Adrenal gland (tissue), 12 donors: Measurements from ENCODE around the gene ROR2. TPM values are rescaled to one million over a fixed set of nuclear protein-coding genes. Genes with fewer than 3 reads are reported as not detected.

Experiments used
- DNase-seq, 7 donors: peaks; one replicate each; pipeline ENCODE4 v3.0.0-alpha.2; 2019 to 2020
- H3K27ac ChIP-seq, 5 donors: fragments of 200-600 bp; sonication (generic) in 4 of 5; 1 replicate in 3 of 5; 2 replicates in 2 of 5; pipeline versions ENCODE4 v1.5.1 to v1.8.0; 2016 to 2020; ENCODE audit warnings: mild to moderate bottlenecking in 1 of 5
- H3K27me3 ChIP-seq: fragments of 200-600 bp; 2 replicates; pipeline ENCODE4 v1.8.0; 2021
- H3K36me3 ChIP-seq, 2 donors: fragments of 200-600 bp; replicated peaks in 1 of 2; 1 replicate in 1 of 2; 2 replicates in 1 of 2; pipeline versions ENCODE4 v1.5.1 to v1.8.0; 2018 to 2022
- H3K4me1 ChIP-seq, 2 donors: fragments of 200-600 bp; replicated peaks in 1 of 2; 1 replicate in 1 of 2; 2 replicates in 1 of 2; pipeline versions ENCODE4 v1.5.1 to v1.8.0; 2018 to 2021
- H3K4me3 ChIP-seq, 4 donors: fragments of 200-600 bp; sonication (generic) in 3 of 4; one replicate each; pipeline ENCODE4 v1.5.1; 2016 to 2018
- H3K9me3 ChIP-seq, 3 donors: fragments of 200-600 bp; sonication (generic) in 1 of 3; replicated peaks in 1 of 3; 1 replicate in 2 of 3; 2 replicates in 1 of 3; pipeline versions ENCODE4 v1.5.1 to v1.8.0; 2016 to 2021
- POLR2A ChIP-seq, 2 donors: fragments of 450-650 bp; IDR thresholded peaks; one replicate each; pipeline ENCODE4 v1.6.1; 2017; ENCODE audit warnings: antibody characterized with exemption in 2 of 2, mild to moderate bottlenecking in 2 of 2, moderate library complexity in 1 of 2
- WGBS, 4 donors: extraction: QIAGEN DNeasy Blood & Tissue Kit in 2 of 4; methylation state at CpG; one replicate each; pipeline versions ENCODE4 v1.1.5 to v1.1.7; 2013 to 2017; 5-methylcytosine and 5-hydroxymethylcytosine counted together
- intact Hi-C, 2 donors: fragments of 100-400 bp; cut with DNase I; formaldehyde crosslinking; loops; one replicate each; pipeline versions ENCODE4 v1.14.1 to v1.15.0; 2022 to 2023
- polyA plus RNA-seq, 3 donors: library from polyadenylated mRNA; stranded (reverse); fragments of 200-250 nt in 2 of 3; fragments of 350-450 nt in 1 of 3; fragmentation: Illumina TruSeq in 1 of 3; extraction: RNeasy Lipid Tissue Mini Kit (QIAGEN cat#74804) in 1 of 3; gene quantifications; one replicate each; pipeline ENCODE4 v1.2.3, GENCODE V29; 2013 to 2014
- total RNA-seq, 9 donors: library from RNA; depleted of rRNA in 4 of 9; stranded (reverse); fragments of >200 nt in 4 of 9; fragments of 120-200 nt in 1 of 9; fragmentation: NEBNext Ultra II Directional in 1 of 9; extraction: Animal tissue kit (Norgen Biotek cat#: 25700) in 1 of 9; gene quantifications; one replicate each; pipeline versions ENCODE4 v1.1.0 to v1.2.4, GENCODE V29; 2013 to 2023
- TF ChIP-seq, protein P1 (sequence below), 6 experiments: fragments of 450-650 bp in 4 of 6; fragments of 200-600 bp in 2 of 6; sonication (generic) in 1 of 6; IDR thresholded peaks; 1 replicate in 5 of 6; 2 replicates in 1 of 6; pipeline versions ENCODE4 v1.5.1 to v1.8.0; 2016 to 2021; ENCODE audit warnings: antibody characterized with exemption in 6 of 6, mild to moderate bottlenecking in 2 of 6, moderate library complexity in 1 of 6
- donor health status: healthy with polysubstance abuse.
- donor health status: Bipolar disorder and iron deficiency.
- donor health status: DM: yes; HTN: yes; CAD: no.
- donor health status: DM: no; HTN: no; CAD: no.
- donor health status: DM: no; HTN: no; CAD: no.
- donor health status: DM: yes; HTN: yes; CAD: no.

The ROR2 gene
- total and polyA plus RNA-seq, 12 donors, result 3.9 to 23.9 (median 11.4) TPM

DNA sequence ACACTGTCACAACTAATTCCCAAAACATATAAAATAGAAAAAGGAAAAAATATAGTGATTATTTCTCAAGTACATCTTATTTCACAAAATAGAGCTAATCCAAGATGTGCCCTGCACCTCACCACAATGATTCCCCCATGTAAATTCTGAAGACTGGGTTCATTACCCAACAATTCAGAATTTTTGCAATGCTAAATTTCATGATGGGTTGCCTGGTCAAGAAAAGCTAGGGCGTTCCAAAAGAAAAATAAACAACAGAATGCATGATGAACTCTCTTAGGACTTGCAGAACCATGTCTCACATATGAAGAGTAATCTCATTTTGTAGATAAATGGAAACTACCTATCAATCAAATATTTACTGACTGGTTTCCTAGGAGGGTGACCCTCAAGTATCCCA, 266.8 kb downstream of the ROR2 start:
- DNase-seq, result no peak
- intact Hi-C loops, result loop anchor here in 1 of 2 donors (5.0 kb wide), 1 partner anchor 771 kb away; no protein-coding TSS in a partner anchor
- no peaks in the 10 kb centered on the region for H3K27me3 ChIP-seq
- 59 to 86% (median 76%) methylated on average over 1 of the region's 1 CpG for WGBS, 4 donors
- TF ChIP-seq, protein P1, sequence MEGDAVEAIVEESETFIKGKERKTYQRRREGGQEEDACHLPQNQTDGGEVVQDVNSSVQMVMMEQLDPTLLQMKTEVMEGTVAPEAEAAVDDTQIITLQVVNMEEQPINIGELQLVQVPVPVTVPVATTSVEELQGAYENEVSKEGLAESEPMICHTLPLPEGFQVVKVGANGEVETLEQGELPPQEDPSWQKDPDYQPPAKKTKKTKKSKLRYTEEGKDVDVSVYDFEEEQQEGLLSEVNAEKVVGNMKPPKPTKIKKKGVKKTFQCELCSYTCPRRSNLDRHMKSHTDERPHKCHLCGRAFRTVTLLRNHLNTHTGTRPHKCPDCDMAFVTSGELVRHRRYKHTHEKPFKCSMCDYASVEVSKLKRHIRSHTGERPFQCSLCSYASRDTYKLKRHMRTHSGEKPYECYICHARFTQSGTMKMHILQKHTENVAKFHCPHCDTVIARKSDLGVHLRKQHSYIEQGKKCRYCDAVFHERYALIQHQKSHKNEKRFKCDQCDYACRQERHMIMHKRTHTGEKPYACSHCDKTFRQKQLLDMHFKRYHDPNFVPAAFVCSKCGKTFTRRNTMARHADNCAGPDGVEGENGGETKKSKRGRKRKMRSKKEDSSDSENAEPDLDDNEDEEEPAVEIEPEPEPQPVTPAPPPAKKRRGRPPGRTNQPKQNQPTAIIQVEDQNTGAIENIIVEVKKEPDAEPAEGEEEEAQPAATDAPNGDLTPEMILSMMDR (IDR thresholded peaks at IDR 0.05), result no peak
- TF ChIP-seq POLR2A (IDR thresholded peaks at IDR 0.05), result no peak
- H3K4me3 ChIP-seq, result no peak overlapping the region
- no peaks in the 10 kb centered on the region for H3K9me3 ChIP-seq
- no peak overlapping the region for H3K27ac ChIP-seq
- H3K4me1 ChIP-seq, result peaks cover 0 to 5% of the 10 kb centered on the region in 2 donors
- no peaks in the 10 kb centered on the region for H3K36me3 ChIP-seq

DNA sequence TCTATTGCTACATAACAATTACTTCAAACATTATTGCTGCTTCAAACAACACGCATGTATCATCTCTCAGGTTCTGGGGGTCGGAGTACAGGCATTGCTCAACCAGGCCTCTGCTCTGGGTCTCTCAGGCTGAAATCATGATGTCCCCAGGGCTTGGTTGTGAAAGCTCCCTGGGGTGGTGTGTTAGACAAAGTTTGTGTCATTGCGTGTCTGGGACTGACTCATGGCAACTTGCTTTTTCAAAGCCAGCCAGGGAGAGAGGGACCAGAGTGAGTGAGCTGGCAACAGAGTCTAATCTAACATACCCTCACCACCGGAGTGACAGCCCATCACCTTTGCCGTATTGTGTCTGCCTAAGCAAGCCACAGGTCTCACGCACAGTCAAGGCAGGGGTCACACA, 267.2 kb downstream of the ROR2 start:
- intact Hi-C loops, result loop anchor here in 1 of 2 donors (5.0 kb wide), 1 partner anchor 771 kb away; no protein-coding TSS in a partner anchor
- no peak overlapping the region for H3K4me3 ChIP-seq
- H3K9me3 ChIP-seq, result no peaks in the 10 kb centered on the region
- WGBS, 4 donors, result 72 to 84% (median 78%) methylated on average over 6 of the region's 6 CpGs
- no peaks in the 10 kb centered on the region for H3K36me3 ChIP-seq
- peaks cover 0 to 5% of the 10 kb centered on the region in 2 donors for H3K4me1 ChIP-seq
- DNase-seq, result no peak
- no peaks in the 10 kb centered on the region for H3K27me3 ChIP-seq
- no peak overlapping the region for H3K27ac ChIP-seq
- TF ChIP-seq POLR2A (IDR thresholded peaks at IDR 0.05), result no peak
- TF ChIP-seq, protein P1 (IDR thresholded peaks at IDR 0.05), result no peak

DNA sequence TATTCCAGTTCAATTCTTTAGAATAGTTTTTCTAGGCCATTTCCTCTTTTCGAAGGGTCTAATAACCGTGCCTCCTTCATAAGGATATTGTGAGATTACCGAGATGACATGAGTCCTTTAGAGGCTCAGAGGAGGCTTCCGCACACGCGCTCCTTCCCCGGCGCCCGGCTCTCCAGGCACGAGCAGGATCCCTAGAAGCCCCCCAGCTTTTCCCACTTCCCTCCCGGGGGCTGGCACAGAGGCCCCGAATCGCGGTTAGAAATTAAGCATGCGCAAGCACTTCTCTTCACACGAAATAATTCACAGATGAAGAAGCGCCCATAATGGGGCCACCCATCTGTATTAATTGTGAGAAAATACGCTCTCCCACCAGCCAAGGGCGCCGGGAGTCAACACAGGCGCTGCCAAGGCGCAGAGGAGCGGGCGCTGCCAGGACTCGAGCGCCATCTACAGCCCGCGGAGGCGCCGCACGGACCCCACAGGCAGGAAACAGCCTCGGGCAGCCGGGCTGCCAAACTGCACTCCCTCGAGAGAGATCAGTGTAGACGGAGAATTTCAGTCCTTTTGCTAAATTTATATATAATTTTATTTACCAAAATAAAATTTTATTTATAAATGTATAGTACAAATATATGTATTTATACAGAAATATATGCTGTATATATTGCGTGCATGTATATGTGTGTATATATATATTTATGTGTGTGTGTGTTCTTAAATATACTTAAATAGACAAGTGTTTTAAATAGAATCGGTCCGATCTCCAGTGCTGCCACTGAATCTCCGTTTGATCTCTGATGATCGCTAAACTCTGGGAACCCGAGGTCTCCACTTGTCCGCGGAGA, 268.3 kb downstream of the ROR2 start:
- TF ChIP-seq, protein P1 (IDR thresholded peaks at IDR 0.05), result peak; percentile 62 to 92 (median 74)
- no peak for TF ChIP-seq POLR2A (IDR thresholded peaks at IDR 0.05)
- H3K27me3 ChIP-seq, result no peaks in the 10 kb centered on the region
- no peak overlapping the region for H3K27ac ChIP-seq
- H3K4me1 ChIP-seq, result peaks cover 0 to 5% of the 10 kb centered on the region in 2 donors
- WGBS, 4 donors, result 29 to 35% (median 31%) methylated on average over 37 to 43 of the region's 43 CpGs
- peak; percentile 68 to 85 (median 80) for DNase-seq
- H3K36me3 ChIP-seq, result no peaks in the 10 kb centered on the region
- intact Hi-C loops, result loop anchor here in 1 of 2 donors (5.0 kb wide), 1 partner anchor 769 kb away; no protein-coding TSS in a partner anchor
- H3K9me3 ChIP-seq, result no peaks in the 10 kb centered on the region
- peak overlapping the region in 1 of 4 donors; percentile 1 for H3K4me3 ChIP-seq

DNA sequence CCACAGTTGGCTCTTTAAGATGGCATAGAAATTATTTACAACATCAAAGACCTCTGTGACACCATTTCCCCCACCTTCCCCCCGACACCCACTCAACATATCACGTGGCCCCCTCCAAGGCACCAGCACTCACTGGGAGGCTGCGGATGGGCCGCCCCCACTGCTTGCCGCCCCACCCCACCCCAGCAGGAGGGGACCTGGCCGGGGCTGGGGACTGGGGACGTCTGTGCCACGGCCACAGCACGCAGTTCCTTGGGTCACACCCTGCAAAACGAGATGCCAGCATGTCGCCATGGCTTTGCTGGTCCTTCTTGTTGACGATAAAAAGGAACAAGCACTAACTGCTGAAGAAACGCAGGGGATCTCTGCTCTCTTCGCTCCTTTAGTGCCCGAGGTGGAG, 269.0 kb downstream of the ROR2 start:
- Histone ChIP-seq H3K4me1 (peaks cover 0 to 5% of the 10 kb centered on the region in 2 donors), H3K27ac (no peak overlapping the region), H3K4me3 (no peak overlapping the region), H3K9me3 (no peaks in the 10 kb centered on the region), H3K27me3 (no peaks in the 10 kb centered on the region), H3K36me3 (no peaks in the 10 kb centered on the region)
- WGBS, 4 donors, result 80 to 86% (median 84%) methylated on average over 10 to 15 of the region's 15 CpGs
- DNase-seq, result no peak
- no peak for TF ChIP-seq POLR2A (IDR thresholded peaks at IDR 0.05)
- TF ChIP-seq, protein P1 (IDR thresholded peaks at IDR 0.05), result no peak
- intact Hi-C loops, result loop anchor here in 1 of 2 donors (5.0 kb wide), 1 partner anchor 769 kb away; no protein-coding TSS in a partner anchor
